ENCODE results near the gene HJV.

DNA sequence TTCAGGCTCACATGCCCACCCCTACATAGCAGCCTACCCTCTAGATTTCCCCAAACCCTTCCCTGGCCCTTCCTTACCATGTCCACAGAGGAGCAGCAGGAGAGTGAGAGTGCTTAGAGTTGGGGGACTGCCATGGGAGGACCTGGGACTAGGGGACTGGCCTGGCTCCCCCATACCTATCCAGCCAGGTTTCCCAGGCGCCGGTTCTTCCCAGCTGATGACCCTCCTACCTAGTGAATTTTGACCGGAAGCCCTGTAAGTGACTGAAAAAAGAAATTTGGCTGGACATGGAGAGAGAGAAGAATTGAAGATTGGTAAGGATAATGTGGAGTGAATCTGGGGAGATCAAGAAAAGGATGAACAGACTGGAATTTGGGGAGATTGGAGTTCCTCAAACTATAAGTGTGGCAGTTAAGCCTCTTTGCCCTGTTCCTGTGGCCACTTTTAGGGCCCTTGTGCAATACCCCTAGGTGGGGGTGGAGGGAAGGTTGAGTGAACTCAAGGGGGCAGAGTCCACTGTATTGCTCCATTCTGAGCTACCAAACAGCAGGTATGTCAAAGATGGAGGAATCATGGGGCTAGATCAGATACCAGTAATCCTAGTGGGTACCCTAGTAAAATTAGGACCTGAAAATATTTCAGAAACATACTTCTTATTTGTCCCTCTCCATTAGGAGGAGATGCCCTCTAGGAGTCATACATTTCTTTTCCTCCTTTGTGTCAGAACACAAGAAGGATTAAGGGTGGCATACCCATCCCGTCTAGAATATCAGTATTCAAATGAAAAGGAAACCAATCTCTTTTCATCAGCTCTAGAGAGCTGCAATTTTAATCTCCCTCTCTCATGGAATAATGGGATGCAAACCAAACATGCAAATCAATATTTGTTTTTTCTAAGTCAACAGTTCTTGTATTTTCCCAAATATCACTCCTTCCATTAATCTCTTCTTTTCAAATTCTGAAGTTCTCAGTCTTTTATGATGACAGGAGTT lies 1.2 kb downstream of the HJV start:
- TF ChIP-seq CTCF (IDR thresholded peaks at IDR 0.05), result no peak
- no peak for TF ChIP-seq POLR2A (IDR thresholded peaks at IDR 0.05)
- TF ChIP-seq POLR2AphosphoS5 (IDR thresholded peaks at IDR 0.05), result no peak
